GM03348 (cell line): ENCODE data around the gene SH3RF3.
A peak's percentile ranks its signal among the peaks of the same experiment; 100 is the strongest.
"Not testable (repeated sequence)": the region's sequence is repeated elsewhere in the genome, so short reads cannot be mapped to it uniquely, and the experiment has no call there.

ENCODE experiments used
- DNase-seq: peaks from one replicate; pipeline ENCODE4 v3.0.0; 2012; ENCODE audit warnings: low spot score

Gene SH3RF3

GRCh38 chr2:109118321-109118720 lies 10.7 kb upstream of the SH3RF3 start:
- no peak for DNase-seq

- no peak for DNase-seq
Observed at GRCh38 chr2:109120166-109120565, 8.8 kb upstream of the SH3RF3 start.

DNA sequence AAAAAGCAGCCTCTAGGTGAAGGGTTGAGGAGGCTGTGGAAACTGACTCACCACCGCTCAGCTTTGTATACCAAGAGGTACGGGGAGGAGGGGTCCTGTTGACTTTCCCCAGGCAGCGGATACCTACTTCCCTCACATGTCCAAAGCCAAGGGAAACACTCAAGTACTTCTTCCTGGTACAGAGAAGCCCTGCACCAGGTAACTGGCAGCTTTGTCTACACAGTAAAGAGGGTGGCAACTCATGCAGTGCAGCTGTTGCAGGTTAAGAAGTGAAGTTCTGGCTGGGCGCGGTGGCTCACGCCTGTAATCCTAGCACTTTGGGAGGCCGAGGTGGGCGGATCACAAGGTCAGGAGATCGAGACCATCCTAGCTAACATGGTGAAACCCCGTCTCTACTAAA lies 8.3 kb upstream of the SH3RF3 start:
- not testable (repeated sequence) for DNase-seq

GRCh38 chr2:109123586-109124201 lies 5.3 kb upstream of the SH3RF3 start:
- DNase-seq = no peak

GRCh38 chr2:109124982-109125592 lies 3.9 kb upstream of the SH3RF3 start:
- no peak for DNase-seq

- peak; percentile 88 for DNase-seq
Observed at GRCh38 chr2:109125593-109126500, 3.2 kb upstream of the SH3RF3 start.

DNA sequence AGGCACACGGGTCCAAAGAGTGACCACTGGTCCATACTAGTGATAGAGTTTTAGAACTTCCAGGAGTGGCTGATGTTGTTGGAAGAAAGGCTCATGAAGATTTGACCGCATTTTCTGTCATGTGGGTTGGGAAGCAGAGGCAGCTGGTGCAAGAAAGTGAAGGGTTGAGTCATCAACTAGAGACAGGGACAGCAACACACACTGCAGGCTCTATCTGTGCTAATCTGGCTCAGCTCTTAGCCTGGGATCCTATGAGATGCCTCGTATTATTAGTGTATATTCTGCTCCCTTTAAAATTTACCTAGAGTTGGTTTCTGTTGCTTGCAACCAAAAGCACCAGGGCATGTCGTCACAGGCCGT lies 2.5 kb upstream of the SH3RF3 start:
- DNase-seq = peak; percentile 78

- no peak for DNase-seq
Observed at GRCh38 chr2:109127556-109127955, 1.4 kb upstream of the SH3RF3 start.

DNA sequence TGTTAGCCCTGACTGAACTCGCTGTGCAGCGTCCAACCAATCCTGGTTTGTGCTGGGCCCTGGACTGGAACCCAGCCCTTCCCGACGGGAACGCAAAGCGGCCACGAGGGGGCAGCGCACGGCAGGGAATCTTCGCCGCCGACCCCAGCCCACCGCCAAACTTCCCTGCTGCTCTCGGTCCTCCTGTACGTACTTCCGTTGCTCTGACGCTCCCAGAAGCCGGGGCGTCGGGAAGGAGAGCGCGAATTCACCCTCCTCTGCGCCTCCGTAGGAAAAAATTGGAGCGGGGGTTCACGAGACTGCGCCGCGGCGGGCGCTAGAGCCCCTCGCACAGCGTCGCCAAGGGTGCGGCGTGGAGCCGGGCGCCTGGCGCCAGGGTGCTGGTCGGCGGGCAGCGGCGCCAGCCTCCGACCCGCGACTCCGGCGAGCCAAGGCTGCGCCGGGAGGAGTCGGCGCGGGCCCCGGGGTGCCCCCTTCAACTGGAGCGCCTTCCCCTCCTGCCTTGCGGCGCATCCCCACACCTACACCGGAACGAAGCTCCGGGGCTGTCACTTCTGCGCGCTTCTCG lies 873 bp upstream of the SH3RF3 start:
- DNase-seq = peak; percentile 96

- peak; percentile 71 for DNase-seq
Observed at GRCh38 chr2:109129356-109129920, 433 bp downstream of the SH3RF3 start.

DNA sequence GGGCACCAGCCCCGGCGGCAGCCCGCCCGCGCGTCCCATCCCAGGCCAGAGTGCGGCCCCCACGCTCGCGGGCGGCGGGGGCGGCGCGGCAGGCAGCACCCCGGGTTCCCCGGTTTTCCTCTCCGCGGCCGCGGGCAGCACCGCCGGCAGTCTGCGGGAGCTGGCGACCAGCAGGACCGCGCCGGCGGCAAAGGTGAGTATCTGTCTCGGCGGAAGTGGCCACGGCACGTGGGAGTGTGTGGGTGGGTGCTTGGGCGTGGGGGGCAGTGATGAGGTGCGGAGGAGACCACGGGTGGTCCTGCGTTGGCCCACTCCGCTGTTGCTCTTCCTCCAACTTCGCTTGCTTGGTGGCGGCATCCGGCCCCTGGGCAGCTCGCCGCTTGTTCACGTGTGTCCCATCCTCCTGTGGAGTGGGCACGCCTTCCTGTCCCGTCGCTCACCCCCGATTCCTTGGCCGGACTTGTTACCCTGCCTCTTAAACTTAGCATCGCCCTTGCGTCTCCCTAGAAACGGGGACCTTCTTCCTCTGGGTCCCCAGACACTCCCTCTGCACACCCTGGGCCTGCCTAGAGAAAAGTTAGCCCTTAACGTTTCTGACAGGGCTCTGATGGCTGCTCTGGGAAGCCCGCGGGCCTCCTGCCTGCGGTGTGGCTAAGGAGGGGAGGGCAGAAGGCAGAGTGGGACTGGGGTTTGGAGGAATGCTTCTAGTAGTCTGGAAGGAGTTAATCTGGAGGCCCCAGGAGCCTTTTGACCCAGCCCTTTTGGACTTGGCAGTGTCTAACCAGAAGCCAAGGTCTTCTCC lies 1.1 kb downstream of the SH3RF3 start:
- DNase-seq = peak; percentile 37

- no peak for DNase-seq
Observed at GRCh38 chr2:109130723-109130995, 1.7 kb downstream of the SH3RF3 start.

DNA sequence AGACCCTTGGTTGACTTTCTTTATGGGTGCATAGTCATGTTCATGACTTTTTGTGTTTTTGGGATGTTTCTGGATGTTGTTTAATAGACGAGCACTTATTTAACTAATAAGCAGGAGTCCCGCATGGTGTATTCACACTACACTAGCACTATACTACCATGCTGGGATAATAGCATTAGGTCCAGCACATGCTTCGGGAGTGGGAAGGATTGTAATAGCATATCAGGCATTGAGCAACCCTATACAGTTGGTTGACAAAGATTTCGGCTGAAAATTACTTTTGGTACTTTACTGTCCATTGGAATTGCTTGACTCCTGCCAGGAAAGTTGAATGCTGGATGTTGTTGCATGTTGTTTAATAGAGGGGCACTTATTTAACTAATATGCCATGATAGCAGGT lies 2.8 kb downstream of the SH3RF3 start:
- no peak for DNase-seq

DNA sequence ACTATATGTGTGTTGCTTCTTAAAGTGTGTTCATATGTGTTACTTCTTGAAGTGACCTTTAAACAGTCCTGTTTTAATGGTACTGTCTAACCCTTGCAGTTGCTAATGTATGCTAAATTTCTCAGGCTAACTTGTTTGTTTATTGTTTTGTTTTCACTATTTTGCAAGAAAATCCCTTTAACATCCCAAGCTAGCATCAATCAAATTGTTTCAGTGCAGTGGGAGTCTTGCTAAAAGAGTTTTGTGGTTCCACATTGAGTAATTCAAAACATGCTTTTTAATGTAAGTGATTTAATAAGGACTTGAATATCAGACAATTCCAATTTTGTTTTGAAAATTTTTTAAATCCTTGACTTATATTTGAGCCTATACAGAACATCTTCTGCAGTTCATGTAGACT lies 3.6 kb downstream of the SH3RF3 start:
- no peak for DNase-seq

- DNase-seq = no peak
Observed at GRCh38 chr2:109133746-109134145, 4.7 kb downstream of the SH3RF3 start.

GRCh38 chr2:109134741-109135358 lies 5.8 kb downstream of the SH3RF3 start:
- DNase-seq = no peak

- no peak for DNase-seq
Observed at GRCh38 chr2:109135359-109136197, 6.6 kb downstream of the SH3RF3 start.

DNA sequence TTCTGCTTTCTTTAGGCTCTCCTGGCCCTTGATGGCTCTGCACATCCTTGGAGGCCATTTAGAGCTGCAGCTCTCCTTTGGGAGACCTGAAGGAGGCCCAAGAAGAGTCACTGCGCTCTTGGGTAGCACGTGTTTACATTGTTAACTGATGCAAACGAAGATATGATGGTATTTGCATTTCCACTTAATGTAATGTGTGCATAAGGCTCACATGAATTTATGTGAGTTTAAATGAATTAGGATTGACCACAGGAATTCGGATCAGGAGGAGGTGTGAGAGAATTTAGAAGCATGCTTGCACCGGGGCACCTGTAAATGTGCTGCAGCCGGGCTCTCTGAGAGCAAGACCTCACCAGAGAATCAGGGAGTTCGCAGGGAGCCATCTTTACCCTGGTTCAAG lies 7.5 kb downstream of the SH3RF3 start:
- DNase-seq = no peak

GRCh38 chr2:109137616-109138015 lies 8.6 kb downstream of the SH3RF3 start:
- no peak for DNase-seq

DNA sequence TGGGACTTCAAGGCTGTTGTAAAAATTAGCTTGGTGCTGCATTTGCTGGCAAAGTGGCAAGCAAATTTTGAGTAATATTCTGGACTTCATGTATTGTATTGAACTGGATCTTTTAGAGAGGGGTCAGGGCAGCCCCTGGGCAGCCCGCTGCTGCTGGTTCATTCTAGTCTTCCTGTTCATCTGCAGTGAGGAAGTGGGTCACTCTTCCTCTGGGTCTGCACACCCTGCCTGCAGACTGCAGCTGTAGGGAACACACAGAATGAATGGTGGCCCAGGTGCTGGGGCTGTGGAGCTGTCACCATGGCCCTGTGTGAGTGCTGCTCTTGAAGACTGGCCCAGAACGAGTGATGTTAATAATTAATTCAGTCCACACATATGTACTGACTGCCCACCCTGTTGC lies 9.4 kb downstream of the SH3RF3 start:
- DNase-seq = no peak

GRCh38 chr2:109139002-109139401 lies 10.0 kb downstream of the SH3RF3 start:
- DNase-seq = no peak
